BE2C (cell line): Measurements from ENCODE around the gene PITHD1. TPM values are rescaled to one million over a fixed set of nuclear protein-coding genes. Genes with fewer than 3 reads are reported as not detected.
"Not testable (repeated sequence)": the region's sequence is repeated elsewhere in the genome, so short reads cannot be mapped to it uniquely, and the experiment has no call there.

Experiments
- DNase-seq: peaks from one replicate; pipeline ENCODE4 v3.0.0-alpha.2; 2020
- H3K27me3 ChIP-seq: fragments of 250-450 bp; sonication (Bioruptor Pico); 2 replicates; pipeline ENCODE4 v1.5.1; 2020; ENCODE audit warnings: mild to moderate bottlenecking
- H3K36me3 ChIP-seq: fragments of 250-450 bp; sonication (Bioruptor Pico); 2 replicates; pipeline ENCODE4 v1.5.1; 2020; ENCODE audit warnings: mild to moderate bottlenecking
- H3K4me1 ChIP-seq: fragments of 250-450 bp; sonication (Bioruptor Pico); 2 replicates; pipeline ENCODE4 v1.5.1; 2020
- H3K4me3 ChIP-seq: 2 replicates; pipeline ENCODE4 v1.5.1; 2011; ENCODE audit warnings: low read depth, low read length
- H3K9me3 ChIP-seq: fragments of 250-450 bp; sonication (Bioruptor Pico); 2 replicates; pipeline ENCODE4 v1.5.1; 2020
- CTCF ChIP-seq: IDR thresholded peaks from 2 replicates; pipeline ENCODE4 v1.5.1; 2012; ENCODE audit warnings: mild to moderate bottlenecking, low read depth, low read length
- polyA plus RNA-seq: library from polyadenylated mRNA; unstranded; fragments of >200 nt; gene quantifications from one replicate; pipeline ENCODE4 v1.2.1, GENCODE V29; 2012; ENCODE audit warnings: low read depth, missing spikeins; ENCODE audit not compliant: insufficient read length, insufficient read depth

PITHD1 gene
- 34.7 TPM for polyA plus RNA-seq

GRCh38 chr1:23777979-23778814 is at the start of gene PITHD1:
TSS of gene PITHD1 (plus strand) at chr1:23778418. CDS start at chr1:23778516, 98 bp downstream.
- no peaks in the 10 kb centered on the region for H3K27me3 ChIP-seq
- H3K4me3 ChIP-seq, result peak within 1 kb of the TSS; percentile 76
- no peaks in the 10 kb centered on the region for H3K4me1 ChIP-seq
- no peaks in the 10 kb centered on the region; the same call in 1 of the 2 replicates for H3K36me3 ChIP-seq
- peak; percentile 74 for DNase-seq
- TF ChIP-seq CTCF, result no peak
- no peaks in the 10 kb centered on the region for H3K9me3 ChIP-seq

GRCh38 chr1:23732363-23733224 is 45.6 kb upstream of the PITHD1 start:
- Histone ChIP-seq H3K4me1 (no peaks in the 10 kb centered on the region), H3K36me3 (no peaks in the 10 kb centered on the region), H3K27me3 (no peaks in the 10 kb centered on the region), H3K4me3 (no peak overlapping the region), H3K9me3 (no peaks in the 10 kb centered on the region)
- DNase-seq, result no peak
- no peak for TF ChIP-seq CTCF

- H3K4me3 ChIP-seq, H3K36me3 ChIP-seq, DNase-seq, H3K27me3 ChIP-seq, H3K9me3 ChIP-seq, H3K4me1 ChIP-seq: not testable (repeated sequence)
Measured at GRCh38 chr1:23733281-23733680, 44.9 kb upstream of the PITHD1 start.

- no peaks in the 10 kb centered on the region for H3K36me3 ChIP-seq
- DNase-seq, result no peak
- H3K27me3 ChIP-seq, result no peaks in the 10 kb centered on the region
- no peak for TF ChIP-seq CTCF
- H3K4me1 ChIP-seq, result no peaks in the 10 kb centered on the region
- H3K9me3 ChIP-seq, result no peaks in the 10 kb centered on the region
- H3K4me3 ChIP-seq, result no peak overlapping the region
Measured at GRCh38 chr1:23736437-23737134, 41.6 kb upstream of the PITHD1 start.

- Histone ChIP-seq H3K4me1 (no peaks in the 10 kb centered on the region), H3K9me3 (no peaks in the 10 kb centered on the region), H3K36me3 (no peaks in the 10 kb centered on the region), H3K27me3 (no peaks in the 10 kb centered on the region), H3K4me3 (no peak overlapping the region)
- TF ChIP-seq CTCF, result no peak
- no peak for DNase-seq
Measured at GRCh38 chr1:23741609-23742008, 36.6 kb upstream of the PITHD1 start.

GRCh38 chr1:23742670-23743286 is 35.4 kb upstream of the PITHD1 start:
- TF ChIP-seq CTCF, result no peak
- no peaks in the 10 kb centered on the region for H3K27me3 ChIP-seq
- H3K4me3 ChIP-seq, result peak overlapping the region; percentile 67
- H3K36me3 ChIP-seq, result peaks cover 4% of the 10 kb centered on the region; the same call in 1 of the 2 replicates
- H3K9me3 ChIP-seq, result no peaks in the 10 kb centered on the region
- no peak for DNase-seq
- H3K4me1 ChIP-seq, result no peaks in the 10 kb centered on the region
